CD4-positive, alpha-beta T cell treated with Interleukin-2 at 100 ng/mL for 4 hours (primary cell): ENCODE measurements around the gene NUMBL.

ENCODE experiments used
- DNase-seq: peaks from one replicate; pipeline ENCODE4 v3.0.0-alpha.2; 2020; ENCODE audit warnings: low spot score

The NUMBL gene

GRCh38 chr19:40716031-40716481 is 25.6 kb upstream of the NUMBL start:
- DNase-seq = peak; percentile 93

- DNase-seq = peak; percentile 97
Observed at GRCh38 chr19:40714441-40715299, 24.2 kb upstream of the NUMBL start.

DNA sequence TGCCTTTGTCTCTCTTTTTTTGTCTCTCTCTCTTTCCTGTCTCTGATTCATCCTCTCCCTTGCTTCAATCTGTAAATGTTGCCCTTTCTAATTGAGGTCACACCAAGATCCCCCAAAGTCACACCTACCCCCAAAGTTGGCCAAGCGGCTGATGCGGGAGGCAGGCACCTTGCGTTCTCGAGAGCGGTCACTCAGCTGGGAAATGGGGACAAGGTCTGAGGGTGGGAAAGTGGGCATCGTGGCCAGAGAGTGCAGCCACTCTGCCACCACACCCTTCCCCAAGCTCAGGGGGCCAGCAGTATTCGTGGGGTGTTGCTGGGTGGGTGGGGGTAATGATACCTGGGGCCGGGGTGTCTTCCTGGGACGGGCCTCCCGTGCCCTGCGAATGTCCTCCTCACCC is 23.5 kb upstream of the NUMBL start:
- DNase-seq = no peak

- no peak for DNase-seq
Observed at GRCh38 chr19:40709817-40710216, 19.4 kb upstream of the NUMBL start.

DNA sequence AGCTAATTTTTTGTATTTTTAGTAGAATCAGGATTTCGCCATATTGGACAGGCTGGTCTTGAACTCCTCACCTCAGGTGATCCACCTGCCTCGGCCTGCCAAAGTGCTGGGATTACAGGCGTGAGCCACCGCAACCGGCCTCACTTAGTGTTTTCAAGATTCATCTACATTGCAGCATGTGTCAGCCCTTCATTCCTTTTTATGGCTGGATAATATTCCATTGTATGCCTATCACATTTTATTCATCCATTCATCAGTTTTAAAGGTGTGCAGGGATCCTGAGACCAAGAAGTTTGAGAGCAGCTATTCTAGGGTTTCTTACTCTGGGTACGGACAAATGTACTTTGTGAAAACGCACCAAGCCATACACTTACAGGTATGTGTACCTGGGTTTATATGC is 17.2 kb upstream of the NUMBL start:
- DNase-seq = no peak

DNA sequence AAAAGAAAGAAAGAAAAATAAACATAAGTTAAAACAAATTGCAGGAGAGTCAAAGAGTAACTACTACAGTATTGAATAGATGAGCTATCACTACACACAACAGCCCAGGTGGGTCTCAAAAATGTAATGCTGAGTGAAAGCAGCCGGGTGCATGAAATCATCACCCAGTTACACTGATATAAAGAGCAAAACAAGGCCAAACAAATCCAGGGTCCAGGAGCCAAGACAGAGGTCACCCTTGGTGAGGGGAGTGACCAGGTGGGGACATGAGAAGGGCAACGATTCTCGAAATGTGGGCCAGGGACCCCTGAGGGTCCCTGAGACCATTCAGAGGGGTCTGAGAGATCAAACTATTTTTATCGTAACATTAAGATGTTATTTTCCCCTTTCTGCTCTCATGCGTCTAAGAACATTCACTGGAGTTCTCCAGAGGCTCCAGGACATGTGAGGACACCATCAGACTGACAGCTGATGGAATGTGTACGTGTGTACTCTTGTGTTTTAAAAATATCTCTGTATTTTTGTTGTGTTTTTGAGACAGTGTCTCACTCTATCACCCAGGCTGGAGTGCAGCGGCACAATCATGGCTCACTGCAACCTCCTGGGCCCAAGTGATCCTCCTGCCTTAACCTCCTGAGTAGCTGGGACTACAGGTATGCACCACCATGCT is 15.6 kb upstream of the NUMBL start:
- DNase-seq = no peak

- no peak for DNase-seq
Observed at GRCh38 chr19:40705362-40705651, 14.9 kb upstream of the NUMBL start.

DNA sequence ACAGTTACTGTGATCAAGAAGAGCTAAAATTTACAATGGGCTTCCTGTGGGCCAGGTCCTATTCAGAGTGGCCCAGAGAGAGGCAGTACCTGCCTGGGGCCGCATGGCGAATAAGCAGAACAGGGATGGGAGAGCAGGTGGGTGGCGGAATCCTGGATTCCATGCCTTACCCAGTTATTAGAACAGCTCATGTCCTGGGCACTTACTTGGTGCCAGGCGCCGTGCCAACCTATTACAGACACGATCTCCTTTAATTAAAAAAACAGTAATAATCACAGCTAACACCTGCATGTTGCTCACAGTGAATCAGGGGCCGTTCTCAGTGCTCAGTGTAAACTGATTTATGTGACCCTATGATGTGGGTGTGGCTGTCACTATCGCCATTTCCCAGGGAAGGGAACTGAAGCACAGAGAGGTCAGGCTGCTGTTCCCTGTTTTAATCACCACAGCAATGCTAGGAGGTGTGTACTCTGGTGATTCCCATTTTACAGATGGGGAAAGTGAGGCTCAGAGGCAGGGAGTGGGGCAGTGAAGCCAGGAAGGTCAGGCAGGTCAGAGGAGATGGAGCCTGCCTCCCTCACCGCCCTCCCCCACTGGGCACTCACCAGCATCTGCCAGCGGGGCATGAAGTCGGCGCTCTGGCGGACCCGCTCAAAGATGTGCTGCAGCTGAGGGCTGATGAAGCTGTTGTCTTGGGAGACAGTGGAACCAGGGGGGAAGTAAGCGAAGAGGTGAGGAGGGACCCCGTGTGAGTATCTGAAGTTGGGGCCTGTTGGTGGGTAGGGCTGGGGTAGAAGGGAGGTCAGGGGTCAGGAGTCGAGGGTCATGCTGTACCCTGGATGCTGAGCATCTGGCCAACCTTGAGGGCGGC is 14.3 kb upstream of the NUMBL start:
- no peak for DNase-seq

GRCh38 chr19:40703029-40703755 is 12.7 kb upstream of the NUMBL start:
- no peak for DNase-seq

GRCh38 chr19:40702337-40703012 is 12.0 kb upstream of the NUMBL start:
- no peak for DNase-seq

- DNase-seq = no peak
Observed at GRCh38 chr19:40701758-40702157, 11.3 kb upstream of the NUMBL start.

GRCh38 chr19:40700083-40700482 is 9.6 kb upstream of the NUMBL start:
- no peak for DNase-seq

- no peak for DNase-seq
Observed at GRCh38 chr19:40697007-40697406, 6.6 kb upstream of the NUMBL start.

- no peak for DNase-seq
Observed at GRCh38 chr19:40695881-40696280, 5.4 kb upstream of the NUMBL start.

- no peak for DNase-seq
Observed at GRCh38 chr19:40693896-40694295, 3.4 kb upstream of the NUMBL start.

GRCh38 chr19:40693150-40693788 is 2.8 kb upstream of the NUMBL start:
- no peak for DNase-seq

DNA sequence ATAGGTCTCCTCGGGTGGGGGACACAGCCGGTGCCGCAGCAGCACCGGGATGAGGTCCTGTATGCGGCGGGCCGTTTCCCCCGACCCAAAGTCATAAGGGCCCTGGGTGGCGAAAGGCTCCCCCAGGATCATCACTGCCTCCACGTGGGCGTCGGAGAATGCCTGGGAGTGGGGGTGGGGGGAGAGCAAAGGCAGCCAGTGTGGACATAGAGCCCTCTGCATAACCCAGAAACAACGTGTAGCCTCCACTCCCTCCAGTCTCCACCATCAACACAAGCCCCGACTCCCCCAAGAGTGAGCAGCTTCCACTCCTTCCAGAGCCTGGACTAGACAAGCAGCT is 1.7 kb upstream of the NUMBL start:
- no peak for DNase-seq

GRCh38 chr19:40691421-40692211 is 1.2 kb upstream of the NUMBL start:
- no peak for DNase-seq

DNA sequence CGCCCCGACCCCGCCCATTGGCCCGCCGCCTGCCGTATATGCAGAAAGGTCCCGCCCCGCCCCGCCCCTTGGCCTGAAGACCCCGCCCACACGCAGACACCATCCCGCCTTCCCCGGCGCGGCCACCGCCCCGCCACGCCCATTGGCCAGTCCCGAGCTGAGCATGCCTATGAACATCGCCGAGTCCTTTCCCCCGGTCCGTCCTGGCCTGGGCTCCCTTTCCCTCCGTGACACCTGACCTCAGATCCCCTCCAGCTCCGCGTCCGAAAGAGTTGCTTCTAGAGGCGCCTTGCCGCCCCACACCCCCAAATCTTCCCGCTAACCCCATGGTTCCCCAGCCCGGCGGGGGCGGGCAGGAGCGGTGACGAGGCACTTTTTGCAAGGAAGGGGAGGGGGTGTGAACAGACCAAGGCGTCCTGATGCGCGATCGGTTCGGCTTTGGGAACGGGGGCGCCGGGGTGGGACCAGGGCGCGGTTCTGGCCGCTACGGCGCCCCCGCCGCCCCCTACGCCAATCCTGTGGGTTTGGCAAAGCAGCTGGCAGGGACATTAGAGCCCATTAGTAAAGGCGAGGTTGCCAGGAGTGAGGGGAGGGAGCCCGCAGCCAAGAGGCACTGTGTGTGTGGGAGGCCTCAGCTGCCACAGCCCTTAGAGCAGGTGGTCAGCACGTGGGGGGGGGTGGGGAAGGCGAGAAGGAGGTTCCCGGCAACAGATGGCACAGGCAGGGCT is 406 bp upstream of the NUMBL start:
- DNase-seq = peak; percentile 86
